GM12874 (cell line): ENCODE data around the gene PCDHA8.
"Not testable (repeated sequence)": the region's sequence is repeated elsewhere in the genome, so short reads cannot be mapped to it uniquely, and the experiment has no call there.

Experiments used
- TF ChIP-seq, protein P1 (sequence below): IDR thresholded peaks from 2 replicates; pipeline ENCODE4 v1.5.1; 2011; ENCODE audit warnings: low read depth, mild to moderate bottlenecking, control low read depth, low read length, moderate library complexity; ENCODE audit not compliant: insufficient read depth

Gene PCDHA8

DNA sequence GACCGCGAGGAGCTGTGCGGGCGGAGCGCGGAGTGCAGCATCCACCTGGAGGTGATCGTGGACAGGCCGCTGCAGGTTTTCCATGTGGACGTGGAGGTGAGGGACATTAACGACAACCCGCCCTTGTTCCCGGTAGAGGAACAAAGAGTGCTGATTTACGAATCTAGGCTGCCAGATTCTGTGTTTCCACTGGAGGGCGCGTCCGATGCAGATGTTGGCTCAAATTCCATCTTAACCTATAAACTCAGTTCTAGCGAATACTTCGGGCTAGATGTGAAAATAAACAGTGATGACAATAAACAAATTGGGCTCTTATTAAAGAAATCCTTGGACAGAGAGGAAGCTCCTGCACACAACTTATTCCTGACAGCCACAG is 12.6 kb upstream of the PCDHA8 start:
- TF ChIP-seq, protein P1, sequence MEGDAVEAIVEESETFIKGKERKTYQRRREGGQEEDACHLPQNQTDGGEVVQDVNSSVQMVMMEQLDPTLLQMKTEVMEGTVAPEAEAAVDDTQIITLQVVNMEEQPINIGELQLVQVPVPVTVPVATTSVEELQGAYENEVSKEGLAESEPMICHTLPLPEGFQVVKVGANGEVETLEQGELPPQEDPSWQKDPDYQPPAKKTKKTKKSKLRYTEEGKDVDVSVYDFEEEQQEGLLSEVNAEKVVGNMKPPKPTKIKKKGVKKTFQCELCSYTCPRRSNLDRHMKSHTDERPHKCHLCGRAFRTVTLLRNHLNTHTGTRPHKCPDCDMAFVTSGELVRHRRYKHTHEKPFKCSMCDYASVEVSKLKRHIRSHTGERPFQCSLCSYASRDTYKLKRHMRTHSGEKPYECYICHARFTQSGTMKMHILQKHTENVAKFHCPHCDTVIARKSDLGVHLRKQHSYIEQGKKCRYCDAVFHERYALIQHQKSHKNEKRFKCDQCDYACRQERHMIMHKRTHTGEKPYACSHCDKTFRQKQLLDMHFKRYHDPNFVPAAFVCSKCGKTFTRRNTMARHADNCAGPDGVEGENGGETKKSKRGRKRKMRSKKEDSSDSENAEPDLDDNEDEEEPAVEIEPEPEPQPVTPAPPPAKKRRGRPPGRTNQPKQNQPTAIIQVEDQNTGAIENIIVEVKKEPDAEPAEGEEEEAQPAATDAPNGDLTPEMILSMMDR: no peak

DNA sequence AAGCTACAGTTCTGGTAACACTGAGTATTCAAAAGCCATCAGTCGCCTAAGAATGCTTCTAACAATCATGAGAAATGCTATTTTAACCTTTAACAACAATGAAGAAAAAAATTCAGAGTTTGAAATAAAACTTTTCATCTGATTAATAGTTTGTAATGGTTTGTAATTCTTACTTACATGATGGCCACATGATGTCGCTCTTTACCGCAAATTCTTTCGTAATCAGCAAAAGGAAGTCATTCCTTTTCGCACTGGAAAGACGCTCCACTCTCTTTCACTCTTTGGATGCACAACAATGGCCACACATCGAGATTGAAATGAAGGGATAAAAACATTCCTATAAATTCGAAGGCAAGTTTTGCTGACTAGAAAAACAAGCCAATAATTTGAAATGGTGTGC is 7.0 kb upstream of the PCDHA8 start, which contains the start of gene PCDHA7:
TSS of gene PCDHA7 (plus strand) at position 277 of the 400 bp plus-strand sequence. CDS start at position 392, 115 bp downstream.
- TF ChIP-seq, protein P1: no peak

DNA sequence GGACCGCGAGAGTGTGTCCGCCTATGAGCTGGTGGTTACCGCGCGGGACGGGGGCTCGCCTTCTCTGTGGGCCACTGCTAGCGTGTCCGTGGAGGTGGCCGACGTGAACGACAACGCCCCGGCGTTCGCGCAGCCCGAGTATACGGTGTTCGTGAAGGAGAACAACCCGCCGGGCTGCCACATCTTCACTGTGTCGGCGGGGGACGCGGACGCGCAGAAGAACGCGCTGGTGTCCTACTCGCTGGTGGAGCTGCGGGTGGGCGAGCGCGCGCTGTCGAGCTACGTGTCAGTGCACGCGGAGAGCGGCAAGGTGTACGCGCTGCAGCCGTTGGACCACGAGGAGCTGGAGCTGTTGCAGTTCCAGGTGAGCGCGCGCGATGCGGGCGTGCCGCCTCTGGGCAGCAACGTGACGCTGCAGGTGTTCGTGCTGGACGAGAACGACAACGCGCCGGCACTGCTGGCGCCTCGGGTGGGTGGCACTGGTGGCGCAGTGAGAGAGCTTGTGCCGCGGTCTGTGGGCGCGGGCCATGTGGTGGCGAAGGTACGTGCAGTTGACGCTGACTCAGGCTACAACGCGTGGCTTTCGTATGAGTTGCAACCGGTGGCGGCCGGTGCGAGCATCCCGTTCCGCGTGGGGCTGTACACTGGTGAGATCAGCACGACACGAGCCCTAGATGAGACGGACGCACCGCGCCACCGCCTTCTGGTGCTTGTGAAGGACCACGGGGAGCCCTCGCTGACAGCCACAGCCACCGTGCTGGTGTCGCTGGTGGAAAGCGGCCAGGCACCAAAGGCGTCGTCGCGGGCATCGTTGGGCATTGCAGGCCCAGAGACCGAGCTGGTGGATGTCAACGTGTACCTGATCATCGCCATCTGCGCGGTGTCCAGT is 5.1 kb upstream of the PCDHA8 start:
- TF ChIP-seq, protein P1: no peak

DNA sequence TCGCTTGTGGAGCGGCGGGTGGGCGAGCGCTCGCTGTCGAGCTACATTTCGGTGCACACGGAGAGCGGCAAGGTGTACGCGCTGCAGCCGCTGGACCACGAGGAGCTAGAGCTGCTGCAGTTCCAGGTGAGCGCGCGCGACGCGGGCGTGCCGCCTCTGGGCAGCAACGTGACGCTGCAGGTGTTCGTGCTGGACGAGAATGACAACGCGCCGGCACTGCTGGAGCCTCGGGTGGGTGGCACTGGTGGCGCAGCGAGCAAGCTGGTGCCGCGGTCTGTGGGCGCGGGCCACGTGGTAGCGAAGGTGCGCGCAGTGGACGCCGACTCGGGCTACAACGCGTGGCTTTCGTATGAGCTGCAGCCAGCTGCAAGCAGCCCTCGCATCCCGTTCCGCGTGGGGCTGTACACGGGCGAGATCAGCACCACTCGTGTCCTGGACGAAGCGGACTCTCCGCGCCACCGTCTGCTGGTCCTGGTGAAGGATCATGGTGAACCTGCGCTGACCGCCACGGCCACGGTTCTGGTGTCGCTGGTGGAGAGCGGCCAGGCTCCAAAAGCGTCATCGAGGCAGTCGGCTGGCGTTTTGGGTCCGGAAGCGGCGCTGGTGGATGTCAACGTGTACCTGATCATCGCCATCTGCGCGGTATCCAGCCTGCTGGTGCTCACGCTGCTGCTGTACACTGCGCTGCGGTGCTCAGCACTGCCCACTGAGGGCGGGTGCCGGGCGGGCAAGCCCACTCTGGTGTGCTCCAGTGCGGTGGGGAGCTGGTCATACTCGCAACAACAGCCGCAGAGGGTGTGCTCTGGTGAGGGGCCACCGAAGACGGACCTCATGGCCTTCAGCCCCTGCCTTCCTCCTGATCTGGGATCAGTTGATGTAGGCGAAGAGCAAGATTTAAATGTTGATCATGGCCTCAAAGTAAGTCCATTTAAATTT is 2.1 kb downstream of the PCDHA8 start:
- TF ChIP-seq, protein P1: no peak

DNA sequence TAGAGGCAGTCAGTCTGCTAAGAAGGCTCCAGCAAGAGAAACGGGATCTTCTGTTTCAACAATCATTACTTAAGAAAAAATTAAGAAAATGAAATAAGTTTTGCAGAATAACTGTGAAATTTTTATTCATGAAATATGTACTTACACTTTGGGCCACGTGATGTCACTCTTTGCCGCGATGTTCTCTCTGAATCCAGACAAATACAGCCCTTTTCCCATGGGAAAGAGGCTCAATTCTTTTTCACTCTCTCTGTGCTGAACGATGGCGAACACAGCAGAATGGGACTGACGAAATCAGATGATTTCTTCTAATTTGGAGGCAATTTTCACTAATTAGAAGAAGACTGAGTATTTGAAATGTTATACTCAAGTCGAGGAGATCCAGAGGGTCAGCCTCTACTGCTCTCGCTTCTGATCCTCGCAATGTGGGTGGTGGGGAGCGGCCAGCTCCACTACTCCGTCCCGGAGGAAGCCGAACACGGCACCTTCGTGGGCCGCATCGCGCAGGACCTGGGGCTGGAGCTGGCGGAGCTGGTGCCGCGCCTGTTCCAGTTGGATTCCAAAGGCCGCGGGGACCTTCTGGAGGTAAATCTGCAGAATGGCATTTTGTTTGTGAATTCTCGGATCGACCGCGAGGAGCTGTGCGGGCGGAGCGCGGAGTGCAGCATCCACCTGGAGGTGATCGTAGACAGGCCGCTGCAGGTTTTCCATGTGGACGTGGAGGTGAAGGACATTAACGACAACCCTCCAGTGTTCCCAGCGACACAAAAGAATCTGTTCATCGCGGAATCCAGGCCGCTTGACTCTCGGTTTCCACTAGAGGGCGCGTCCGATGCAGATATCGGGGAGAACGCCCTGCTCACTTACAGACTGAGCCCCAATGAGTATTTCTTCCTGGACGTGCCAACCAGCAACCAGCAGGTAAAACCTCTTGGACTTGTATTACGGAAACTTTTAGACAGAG is 7.4 kb downstream of the PCDHA8 start, which contains the start of gene PCDHA9:
TSS of gene PCDHA9 (plus strand) at position 244 of the 964 bp plus-strand sequence. CDS start at position 358, 114 bp downstream.
- TF ChIP-seq, protein P1: not testable (repeated sequence)

DNA sequence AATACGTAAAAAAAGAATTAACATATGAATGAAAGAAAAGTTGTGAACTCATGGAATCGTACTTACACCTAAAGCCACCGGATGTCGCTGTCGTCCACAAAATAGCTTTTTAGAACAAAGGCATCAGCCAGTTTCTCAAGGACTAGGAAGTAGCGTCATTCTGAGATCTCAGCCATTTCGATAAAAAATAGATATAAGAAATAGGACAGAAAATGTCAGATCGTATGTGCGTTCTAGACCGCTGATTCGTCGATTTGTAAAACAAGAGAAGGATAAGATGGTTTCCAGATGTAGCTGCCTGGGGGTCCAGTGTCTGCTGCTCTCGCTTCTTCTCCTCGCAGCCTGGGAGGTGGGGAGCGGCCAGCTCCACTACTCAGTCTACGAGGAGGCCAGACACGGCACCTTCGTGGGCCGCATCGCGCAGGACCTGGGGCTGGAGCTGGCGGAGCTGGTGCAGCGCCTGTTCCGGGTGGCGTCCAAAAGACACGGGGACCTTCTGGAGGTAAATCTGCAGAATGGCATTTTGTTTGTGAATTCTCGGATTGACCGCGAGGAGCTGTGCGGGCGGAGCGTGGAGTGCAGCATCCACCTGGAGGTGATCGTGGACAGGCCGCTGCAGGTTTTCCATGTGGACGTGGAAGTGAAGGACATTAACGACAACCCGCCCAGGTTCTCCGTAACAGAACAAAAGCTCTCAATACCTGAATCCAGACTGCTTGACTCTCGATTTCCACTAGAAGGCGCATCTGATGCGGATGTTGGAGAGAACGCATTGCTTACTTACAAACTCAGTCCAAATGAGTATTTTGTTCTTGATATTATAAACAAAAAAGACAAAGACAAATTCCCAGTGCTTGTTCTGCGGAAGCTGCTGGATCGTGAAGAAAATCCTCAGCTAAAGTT is 15.0 kb downstream of the PCDHA8 start, which contains the start of gene PCDHA10:
TSS of gene PCDHA10 (plus strand) at position 126 of the 903 bp plus-strand sequence. CDS start at position 278, 152 bp downstream.
- TF ChIP-seq, protein P1: no peak
